Measurements from ENCODE around the gene FUOM.
A peak's percentile ranks its signal among the peaks of the same experiment; 100 is the strongest.

The FUOM gene

DNA sequence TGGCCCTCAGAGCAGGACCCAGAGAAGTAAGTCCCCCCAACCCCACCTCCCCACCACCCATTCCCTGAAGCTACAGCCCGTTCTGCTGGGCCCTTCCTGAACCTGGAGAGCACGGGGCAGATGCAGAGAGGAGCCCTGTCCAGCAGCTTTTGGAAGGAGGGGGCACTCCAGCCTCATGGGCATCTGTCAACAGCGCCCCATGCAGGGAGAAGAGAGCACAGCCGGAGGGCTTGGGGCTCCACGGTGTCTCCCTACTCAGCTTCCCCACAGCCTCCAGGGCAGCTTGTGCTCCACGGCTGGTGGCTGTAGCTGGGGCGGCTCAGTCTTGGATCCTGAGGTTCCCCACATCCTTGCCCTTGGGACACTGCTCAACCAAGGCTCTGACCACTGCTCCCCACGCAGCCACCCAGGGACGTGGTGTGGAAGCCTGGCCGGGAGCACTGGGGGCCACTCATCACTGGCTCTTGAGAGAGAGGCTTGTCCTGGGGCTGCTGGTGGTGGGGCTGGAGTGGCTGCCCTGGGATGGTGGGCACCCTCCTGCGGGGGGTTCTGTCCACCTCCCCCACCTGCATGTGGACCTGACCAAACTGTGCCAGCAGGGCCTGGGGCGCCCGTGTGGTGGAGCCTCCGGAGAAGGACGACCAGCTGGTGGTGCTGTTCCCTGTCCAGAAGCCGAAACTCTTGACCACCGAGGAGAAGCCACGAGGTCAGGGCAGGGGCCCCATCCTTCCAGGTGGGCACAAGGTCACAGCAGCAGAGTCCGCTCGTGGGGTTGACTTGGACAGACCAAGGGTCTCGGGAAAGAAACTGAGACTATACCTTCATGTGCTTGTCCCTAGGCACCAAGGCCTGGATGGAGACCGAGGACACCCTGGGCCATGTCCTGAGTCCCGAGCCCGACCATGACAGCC lies 6.2 kb downstream of the FUOM start:
- DNase-seq (ENCODE audit: low read depth in 3 of 3), result no peak

GRCh38 chr10:133350950-133351329 lies 6.9 kb downstream of the FUOM start:
- no peak for DNase-seq (ENCODE audit: low read depth in 3 of 3)

GRCh38 chr10:133350283-133350949 lies 7.4 kb downstream of the FUOM start:
- no peak for DNase-seq (ENCODE audit: low read depth in 3 of 3)

- DNase-seq (ENCODE audit: low read depth in 3 of 3), result no peak
These were observed 8.2 kb downstream of the FUOM start for GRCh38 chr10:133349577-133350011.

DNA sequence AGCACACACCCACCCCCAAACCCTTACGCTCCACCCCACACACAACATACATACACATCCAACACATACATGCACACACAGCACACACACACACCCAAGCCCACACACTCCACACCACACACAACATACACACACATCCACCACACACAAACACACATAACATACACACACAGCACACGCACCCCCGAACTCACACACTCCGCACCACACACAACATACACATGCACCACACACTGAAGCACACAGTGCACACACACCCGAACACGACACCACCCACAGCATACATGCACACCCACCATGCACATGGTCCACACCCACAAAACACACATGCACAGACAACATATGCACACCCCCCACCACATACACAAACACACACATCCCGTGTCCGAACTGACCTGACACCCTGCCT lies 8.7 kb downstream of the FUOM start:
- no peak for DNase-seq (ENCODE audit: low read depth in 3 of 3)

DNA sequence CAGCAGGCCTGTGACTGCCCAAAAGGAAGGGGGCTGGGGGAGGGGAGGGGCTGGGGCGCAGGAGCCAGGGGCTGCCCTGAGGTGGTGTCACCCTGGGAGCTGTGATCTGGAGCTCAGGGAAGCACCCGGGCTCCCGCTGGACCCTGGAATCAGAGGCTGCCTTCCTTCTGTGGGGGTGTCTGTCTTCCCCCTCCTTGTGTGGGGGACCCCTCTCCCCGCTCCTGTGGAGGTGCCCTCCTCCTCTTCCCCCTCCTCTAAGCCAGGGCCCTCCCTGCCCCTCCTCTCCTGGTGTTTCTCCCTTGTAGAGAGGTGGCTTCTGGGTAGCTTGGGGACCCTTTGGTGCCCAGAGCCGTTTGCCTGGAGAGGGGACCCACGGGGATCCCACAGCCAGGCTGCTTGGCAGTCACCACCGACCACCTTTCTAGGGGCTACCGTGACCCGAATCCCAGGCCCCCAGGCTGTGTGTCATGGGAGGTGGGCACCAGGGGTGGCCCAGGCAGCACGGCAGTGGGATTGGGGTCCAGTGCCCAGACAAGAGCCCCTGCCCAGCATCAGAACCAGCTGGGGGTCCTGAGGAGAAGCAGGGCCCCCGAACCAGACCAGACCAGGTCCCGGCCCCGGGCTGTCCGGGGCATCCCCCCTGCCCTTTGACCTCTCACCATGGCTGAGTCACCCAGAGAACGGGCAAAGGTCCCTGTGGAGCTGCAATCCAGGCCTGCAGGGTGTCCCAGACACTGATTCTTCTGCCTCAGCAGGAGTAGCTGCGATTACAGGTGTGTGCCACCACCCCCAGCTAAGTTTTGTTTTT lies 9.9 kb downstream of the FUOM start:
- no peak for DNase-seq (ENCODE audit: low read depth in 3 of 3)

DNA sequence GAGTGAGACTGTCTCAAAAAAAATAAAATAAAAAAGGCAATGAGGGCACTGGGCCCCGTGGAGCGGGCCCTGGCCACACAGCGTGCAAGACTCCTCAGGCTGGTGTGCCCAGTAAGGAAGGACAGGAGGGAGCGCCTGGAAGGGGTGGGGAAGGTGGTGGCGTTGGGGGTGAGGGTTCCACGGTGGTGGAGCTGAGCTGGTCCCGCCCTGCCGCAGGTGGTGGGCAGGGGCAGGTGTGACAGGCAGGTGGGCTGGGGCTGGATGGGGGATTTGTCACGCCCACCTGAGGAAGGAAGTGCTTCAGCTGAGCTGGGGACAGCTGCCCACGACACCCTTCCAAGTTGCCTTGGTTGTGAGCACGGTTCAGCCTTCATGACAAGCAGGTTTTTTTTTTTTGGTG lies 11.4 kb downstream of the FUOM start:
- no peak for DNase-seq (ENCODE audit: low read depth in 3 of 3)

GRCh38 chr10:133344236-133344635 lies 13.6 kb downstream of the FUOM start:
- DNase-seq (ENCODE audit: low read depth in 3 of 3), result no peak

GRCh38 chr10:133343558-133343957 lies 14.3 kb downstream of the FUOM start:
- DNase-seq (ENCODE audit: low read depth in 3 of 3), result no peak

DNA sequence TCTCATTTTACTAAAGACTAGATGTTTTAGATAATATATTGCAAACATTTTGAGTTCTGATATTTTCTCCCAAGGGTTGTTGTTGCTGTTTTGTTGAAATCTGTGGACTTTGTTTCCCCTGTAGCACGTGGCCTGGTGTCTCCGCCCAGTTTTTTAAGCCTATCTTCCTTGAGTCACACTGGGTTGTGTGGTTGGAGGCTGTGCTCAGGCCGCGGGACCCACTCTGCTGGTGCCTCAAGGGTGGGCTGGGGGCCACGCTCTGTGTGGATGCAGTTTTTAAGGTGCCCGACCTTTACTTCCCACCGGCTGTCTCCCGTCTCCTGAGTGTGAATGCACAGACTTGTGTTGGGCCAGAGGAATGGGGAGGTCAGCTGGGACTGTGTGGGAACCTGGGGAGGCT lies 14.9 kb downstream of the FUOM start:
- no peak for DNase-seq (ENCODE audit: low read depth in 3 of 3)

DNA sequence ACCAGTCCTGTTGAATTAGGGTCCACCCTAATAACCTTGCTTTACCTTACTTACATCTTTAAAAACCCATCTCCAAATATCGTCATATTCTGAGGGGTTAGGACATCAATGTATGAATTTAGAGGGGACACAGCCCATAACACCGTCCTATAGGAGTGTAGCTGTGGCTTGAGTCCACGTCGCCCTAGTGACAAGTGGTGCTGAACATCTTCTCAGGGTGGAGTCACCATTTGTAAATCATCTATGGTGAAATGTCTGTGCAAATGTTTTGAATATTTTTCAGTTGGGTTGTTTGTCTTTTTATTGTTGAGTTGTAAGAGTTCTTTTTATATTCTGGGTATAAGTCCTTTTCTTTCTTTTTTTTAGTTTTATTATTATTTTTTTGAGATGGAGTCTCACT lies 15.8 kb downstream of the FUOM start:
- DNase-seq (ENCODE audit: low read depth in 3 of 3), result no peak

- no peak for DNase-seq (ENCODE audit: low read depth in 3 of 3)
These were observed 18.0 kb downstream of the FUOM start for GRCh38 chr10:133339708-133340380.

GRCh38 chr10:133338080-133339071 lies 19.4 kb downstream of the FUOM start:
- DNase-seq (ENCODE audit: low read depth in 3 of 3), result no peak

DNA sequence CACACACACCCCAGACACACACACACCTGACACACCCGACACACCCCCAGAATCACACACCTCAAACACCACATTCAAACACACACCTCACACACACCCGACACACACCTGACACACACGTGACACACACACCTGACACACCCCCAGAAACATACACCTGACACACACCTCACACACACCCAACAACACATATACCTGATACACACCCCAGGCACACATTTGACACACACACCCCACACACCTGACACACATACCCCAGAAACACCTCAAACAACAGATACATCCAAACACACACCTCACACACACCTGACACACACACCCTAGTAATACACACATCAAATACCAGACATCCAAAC lies 20.5 kb downstream of the FUOM start:
- DNase-seq (ENCODE audit: low read depth in 3 of 3), result no peak

GRCh38 chr10:133336577-133337369 lies 21.0 kb downstream of the FUOM start, which contains the start of gene CALY:
Gene CALY, minus strand, starts transcription at chr10:133336896. Its CDS starts 7,907 bp downstream, at chr10:133328989.
- DNase-seq (ENCODE audit: low read depth in 3 of 3), result peak; percentile 36 to 53 (median 45)

DNA sequence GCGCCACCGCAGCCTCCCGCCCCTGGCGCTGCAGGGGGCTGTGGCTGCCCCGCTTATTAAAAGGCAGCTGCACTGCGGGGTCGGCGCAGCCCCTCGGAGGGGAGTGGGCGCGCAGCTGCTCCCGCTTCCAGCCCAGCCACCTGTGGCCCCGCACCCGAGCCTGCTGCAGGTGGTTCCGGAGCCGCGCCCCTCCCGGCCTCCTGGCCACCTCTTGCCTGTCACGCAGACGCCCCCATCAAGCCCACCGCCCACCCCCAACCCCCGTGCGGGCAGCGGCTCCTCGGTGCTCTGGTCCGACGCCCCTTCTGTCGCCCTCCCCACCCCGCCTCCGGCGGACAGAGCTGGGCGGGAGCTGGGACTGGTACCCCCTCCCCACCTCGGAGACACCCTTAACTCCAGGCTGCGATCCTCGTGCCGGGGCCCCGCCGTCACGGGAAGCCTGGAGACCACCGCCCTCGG lies 21.7 kb downstream of the FUOM start:
- DNase-seq (ENCODE audit: low read depth in 3 of 3), result no peak

DNA sequence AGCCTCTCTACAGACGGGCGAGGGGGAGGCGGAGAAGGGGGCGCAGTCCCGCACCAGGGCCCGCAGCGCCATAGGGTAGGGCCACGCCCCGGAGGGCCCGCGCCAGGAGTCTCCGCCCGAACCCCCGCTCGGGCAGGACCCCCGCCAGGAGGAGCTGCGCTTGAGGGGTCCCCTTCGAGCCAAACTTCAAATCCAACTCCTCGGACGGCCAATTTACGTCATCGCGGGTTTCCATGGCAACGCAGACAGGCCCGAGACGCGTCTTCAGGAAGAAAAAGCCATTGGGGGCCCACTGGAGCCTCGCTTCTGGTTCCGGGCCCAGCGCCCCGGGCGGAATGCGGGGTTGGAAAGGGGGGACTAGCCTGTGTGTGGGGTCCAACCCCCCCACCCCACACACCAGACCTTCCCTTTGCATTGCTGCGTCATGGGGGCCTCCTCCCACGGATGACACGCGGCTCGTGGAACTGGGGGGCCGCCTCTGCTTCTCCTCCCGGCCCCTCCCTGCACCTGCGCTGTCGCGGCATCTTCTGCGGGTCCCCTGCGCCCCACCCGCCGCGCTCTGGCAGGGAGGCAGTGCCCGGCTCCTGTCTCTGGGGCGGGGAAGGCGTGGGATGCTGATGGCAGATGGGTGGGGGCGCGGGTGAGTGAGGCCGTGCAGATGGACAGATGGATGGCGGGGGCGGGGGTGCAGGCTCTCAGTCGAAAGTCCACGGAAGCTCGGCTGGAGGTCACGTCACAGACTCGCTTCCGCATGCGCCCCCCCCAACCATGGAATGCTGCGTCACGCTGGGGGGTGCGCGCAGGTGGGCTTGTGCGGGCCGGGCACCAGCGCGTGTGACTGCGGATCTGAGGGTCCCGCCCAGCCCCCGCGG lies 22.3 kb downstream of the FUOM start:
- DNase-seq (ENCODE audit: low read depth in 3 of 3), result peak; percentile 56 to 70 (median 65)

DNA sequence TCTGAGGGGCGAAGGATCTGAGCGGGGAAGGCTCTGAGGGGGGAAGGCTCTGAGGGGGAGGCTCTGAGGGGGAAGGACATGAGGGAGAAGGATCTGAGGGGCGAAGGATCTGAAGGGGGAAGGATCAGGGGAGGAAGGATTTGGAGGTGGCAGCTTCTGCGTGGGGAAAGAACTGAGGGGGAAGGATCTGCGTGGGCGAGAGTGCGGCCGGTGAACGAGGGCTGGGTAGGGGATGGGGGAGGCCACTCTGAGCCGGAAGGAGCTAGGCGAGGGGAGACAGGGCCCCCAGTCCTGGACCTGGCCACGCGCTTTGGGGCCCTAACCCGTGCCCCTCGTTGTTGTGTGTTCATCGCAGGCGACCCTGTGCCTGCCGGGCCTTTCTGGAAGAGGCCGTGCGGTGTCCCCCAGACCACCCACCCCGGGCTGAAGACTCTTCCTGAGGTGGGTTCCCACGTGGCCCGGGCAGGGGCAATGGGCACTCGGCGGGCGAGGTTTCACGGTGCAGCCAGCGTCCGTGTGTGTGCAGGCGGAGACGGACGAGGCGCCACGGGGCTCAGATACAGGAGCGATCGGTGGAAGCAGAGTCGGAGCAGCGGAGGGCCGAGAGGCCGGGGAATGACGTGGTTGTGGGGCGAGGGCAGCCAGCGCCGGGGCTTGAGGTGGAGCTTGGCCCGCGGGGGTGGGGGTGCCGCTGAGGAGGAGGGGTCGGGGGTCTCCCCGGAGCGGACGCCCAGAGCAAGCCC lies 23.1 kb downstream of the FUOM start:
- peak in 1 of 3 experiments; percentile 26 for DNase-seq (ENCODE audit: low read depth in 3 of 3)
